Measurements from ENCODE around the gene ARHGAP42. TPM values are rescaled to one million over a fixed set of nuclear protein-coding genes. Genes with fewer than 3 reads are reported as not detected.

The ARHGAP42 gene
- total and polyA plus RNA-seq, 10 of the 15 experiments (the other 5 are each of a cell fraction or from before 2014, with no cell fraction given), result 1.8 to 6.3 (median 3.2) TPM

- Histone ChIP-seq H3K4me3 (no peak overlapping the region), H3K4me2 (ENCODE audit: control insufficient read depth, insufficient read depth) (no peak overlapping the region), H3K4me1 (ENCODE audit: control insufficient read depth, insufficient read depth, low read length) (no peaks in the 10 kb centered on the region), H3K9ac (ENCODE audit: control insufficient read depth, insufficient read depth, low read length) (no peak overlapping the region), H3K79me2 (ENCODE audit: control insufficient read depth, insufficient read depth, low read length) (no peaks in the 10 kb centered on the region), H3K27me3 (replicated peaks in 1 of 2; ENCODE audit: control insufficient read depth in 2 of 2, insufficient read depth in 2 of 2, low read length in 1 of 2) (no peaks in the 10 kb centered on the region), H2AFZ (ENCODE audit: control insufficient read depth, low read depth, low read length) (no peak overlapping the region), H3K9me3 (replicated peaks; ENCODE audit: control insufficient read depth, insufficient read depth, low read length) (no peaks in the 10 kb centered on the region), H3K27ac (ENCODE audit: control insufficient read depth, insufficient read depth) (no peak overlapping the region), H3K36me3 (ENCODE audit: control insufficient read depth in 2 of 2, insufficient read depth in 2 of 2, low read length in 1 of 2) (no peaks in the 10 kb centered on the region), H4K20me1 (ENCODE audit: control insufficient read depth, insufficient read depth) (no peaks in the 10 kb centered on the region; the same call in 1 of the 2 replicates)
- FAIRE-seq, result no peak
- no TSS peak for BruUV-seq (replicated peaks)
- TF ChIP-seq NKRF (conservative IDR thresholded peaks at IDR 0.05) (no peak), SPI1 (IDR thresholded peaks at IDR 0.05; ENCODE audit: borderline replicate concordance, insufficient read depth, low read depth, low read length) (no peak), BACH1 (IDR thresholded peaks at IDR 0.05; ENCODE audit: borderline replicate concordance) (no peak), DPF2 (IDR thresholded peaks at IDR 0.05) (no peak), HDAC2 (IDR thresholded peaks at IDR 0.05) (no peak), ZBTB33 (IDR thresholded peaks at IDR 0.05) (no peak), SP1 (IDR thresholded peaks at IDR 0.05; ENCODE audit: low read depth, low read length) (no peak), NR2F1 (conservative IDR thresholded peaks at IDR 0.05) (no peak), PAX8 (IDR thresholded peaks at IDR 0.05) (no peak), TCF7 (IDR thresholded peaks at IDR 0.05; ENCODE audit: borderline replicate concordance) (no peak)
- WGBS (ENCODE audit: insufficient coverage, insufficient replicate concordance, low lambda C conversion rate, missing lambda C conversion rate), result 28% methylated on average over 1 of the region's 1 CpG
- in situ Hi-C loops (cut with MboI) (no loop called here), intact Hi-C loops (cut with micrococcal nuclease; ENCODE audit: unreplicated experiment) (no loop called here)
- ChIA-PET SMC1A (ENCODE audit: uncharacterized antibody, unreplicated experiment) (no interaction called here), POLR2A (no interaction called here), CTCF (no interaction called here), RAD21 (ENCODE audit: unreplicated experiment) (no interaction called here)
- ATAC-seq, result no peak
- no peak for DNase-seq (ENCODE audit: low read depth, low spot score)
These were observed 216.2 kb downstream of the ARHGAP42 start for GRCh38 chr11:100903284-100903683.

Data from GM12878 (cell line).